ENCODE measurements around the gene ATXN7L1. TPM values are rescaled to one million over a fixed set of nuclear protein-coding genes. Genes with fewer than 3 reads are reported as not detected.

ATXN7L1 gene
- total RNA-seq, 1 experiment from 2014 or later, result 38.5 TPM

DNA sequence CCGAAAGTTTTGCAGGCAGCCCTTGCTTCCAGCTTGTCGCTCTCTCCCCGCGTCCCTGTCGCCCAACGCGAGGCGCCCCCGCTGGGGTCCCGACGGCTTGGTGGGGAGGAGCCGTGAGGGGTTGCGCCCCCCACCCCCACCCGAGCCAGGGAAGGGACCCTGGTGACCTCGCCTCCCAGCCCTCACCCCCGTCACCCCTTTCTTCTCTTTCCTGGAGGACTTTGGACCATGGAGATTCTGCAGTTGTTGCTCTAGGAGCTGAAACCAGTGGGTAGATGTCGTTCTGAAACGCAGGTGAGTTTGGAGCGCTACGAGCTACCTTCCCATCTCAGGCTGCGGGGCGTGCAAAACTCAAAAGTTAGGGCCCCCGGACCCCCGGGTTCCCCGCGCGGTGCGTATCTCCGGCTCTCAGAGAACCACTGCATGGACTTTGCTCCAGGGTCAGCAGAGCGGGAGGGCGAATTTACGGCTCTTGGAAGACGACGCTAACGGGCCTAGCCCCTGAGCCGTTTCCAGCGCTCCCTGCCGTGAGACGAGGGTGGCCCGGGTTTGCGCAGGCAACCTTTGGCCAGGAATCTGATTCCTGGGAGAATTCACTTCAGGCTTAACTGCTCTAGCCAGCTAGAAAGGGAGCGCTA is 684 bp upstream of the ATXN7L1 start (continued):
- TF ChIP-seq HMGXB4 (CRISPR knock-in tag; IDR thresholded peaks at IDR 0.05), result 0 out of 2 replicates have a peak, but pooled peaks have one; percentile 33
- TF ChIP-seq, protein P1, sequence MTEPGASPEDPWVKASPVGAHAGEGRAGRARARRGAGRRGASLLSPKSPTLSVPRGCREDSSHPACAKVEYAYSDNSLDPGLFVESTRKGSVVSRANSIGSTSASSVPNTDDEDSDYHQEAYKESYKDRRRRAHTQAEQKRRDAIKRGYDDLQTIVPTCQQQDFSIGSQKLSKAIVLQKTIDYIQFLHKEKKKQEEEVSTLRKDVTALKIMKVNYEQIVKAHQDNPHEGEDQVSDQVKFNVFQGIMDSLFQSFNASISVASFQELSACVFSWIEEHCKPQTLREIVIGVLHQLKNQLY (CRISPR knock-in tag; IDR thresholded peaks at IDR 0.05), result no peak
- no peak for TF ChIP-seq ZBTB21 (CRISPR knock-in tag; IDR thresholded peaks at IDR 0.05; ENCODE audit: borderline replicate concordance)
- TF ChIP-seq NR1H2 (CRISPR knock-in tag; IDR thresholded peaks at IDR 0.05), result no peak
- TF ChIP-seq ZNF423 (CRISPR knock-in tag; IDR thresholded peaks at IDR 0.05), result no peak; the same call in 1 of the 2 replicates
- TF ChIP-seq, protein P2, sequence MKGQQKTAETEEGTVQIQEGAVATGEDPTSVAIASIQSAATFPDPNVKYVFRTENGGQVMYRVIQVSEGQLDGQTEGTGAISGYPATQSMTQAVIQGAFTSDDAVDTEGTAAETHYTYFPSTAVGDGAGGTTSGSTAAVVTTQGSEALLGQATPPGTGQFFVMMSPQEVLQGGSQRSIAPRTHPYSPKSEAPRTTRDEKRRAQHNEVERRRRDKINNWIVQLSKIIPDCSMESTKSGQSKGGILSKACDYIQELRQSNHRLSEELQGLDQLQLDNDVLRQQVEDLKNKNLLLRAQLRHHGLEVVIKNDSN (CRISPR knock-in tag; IDR thresholded peaks at IDR 0.05), result no peak
- TF ChIP-seq, protein P3, sequence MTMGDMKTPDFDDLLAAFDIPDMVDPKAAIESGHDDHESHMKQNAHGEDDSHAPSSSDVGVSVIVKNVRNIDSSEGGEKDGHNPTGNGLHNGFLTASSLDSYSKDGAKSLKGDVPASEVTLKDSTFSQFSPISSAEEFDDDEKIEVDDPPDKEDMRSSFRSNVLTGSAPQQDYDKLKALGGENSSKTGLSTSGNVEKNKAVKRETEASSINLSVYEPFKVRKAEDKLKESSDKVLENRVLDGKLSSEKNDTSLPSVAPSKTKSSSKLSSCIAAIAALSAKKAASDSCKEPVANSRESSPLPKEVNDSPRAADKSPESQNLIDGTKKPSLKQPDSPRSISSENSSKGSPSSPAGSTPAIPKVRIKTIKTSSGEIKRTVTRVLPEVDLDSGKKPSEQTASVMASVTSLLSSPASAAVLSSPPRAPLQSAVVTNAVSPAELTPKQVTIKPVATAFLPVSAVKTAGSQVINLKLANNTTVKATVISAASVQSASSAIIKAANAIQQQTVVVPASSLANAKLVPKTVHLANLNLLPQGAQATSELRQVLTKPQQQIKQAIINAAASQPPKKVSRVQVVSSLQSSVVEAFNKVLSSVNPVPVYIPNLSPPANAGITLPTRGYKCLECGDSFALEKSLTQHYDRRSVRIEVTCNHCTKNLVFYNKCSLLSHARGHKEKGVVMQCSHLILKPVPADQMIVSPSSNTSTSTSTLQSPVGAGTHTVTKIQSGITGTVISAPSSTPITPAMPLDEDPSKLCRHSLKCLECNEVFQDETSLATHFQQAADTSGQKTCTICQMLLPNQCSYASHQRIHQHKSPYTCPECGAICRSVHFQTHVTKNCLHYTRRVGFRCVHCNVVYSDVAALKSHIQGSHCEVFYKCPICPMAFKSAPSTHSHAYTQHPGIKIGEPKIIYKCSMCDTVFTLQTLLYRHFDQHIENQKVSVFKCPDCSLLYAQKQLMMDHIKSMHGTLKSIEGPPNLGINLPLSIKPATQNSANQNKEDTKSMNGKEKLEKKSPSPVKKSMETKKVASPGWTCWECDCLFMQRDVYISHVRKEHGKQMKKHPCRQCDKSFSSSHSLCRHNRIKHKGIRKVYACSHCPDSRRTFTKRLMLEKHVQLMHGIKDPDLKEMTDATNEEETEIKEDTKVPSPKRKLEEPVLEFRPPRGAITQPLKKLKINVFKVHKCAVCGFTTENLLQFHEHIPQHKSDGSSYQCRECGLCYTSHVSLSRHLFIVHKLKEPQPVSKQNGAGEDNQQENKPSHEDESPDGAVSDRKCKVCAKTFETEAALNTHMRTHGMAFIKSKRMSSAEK (CRISPR knock-in tag; IDR thresholded peaks at IDR 0.05; ENCODE audit: borderline replicate concordance), result no peak
- TF ChIP-seq E2F1 (CRISPR knock-in tag; IDR thresholded peaks at IDR 0.05), result no peak
- no peak for TF ChIP-seq CTCF (IDR thresholded peaks at IDR 0.05)

GRCh38 chr7:105875505-105875904 is 894 bp downstream of the ATXN7L1 start:
- H3K27ac Mint-ChIP-seq, result peak overlapping the region; percentile 99
- ATAC-seq (no peak), DNase-seq (ENCODE audit: low spot score) (no peak)
- H3K4me1 Mint-ChIP-seq, result peaks cover 60% of the 10 kb centered on the region
- H3K36me3 Mint-ChIP-seq, result peaks cover 34% of the 10 kb centered on the region
- peaks cover 10% of the 10 kb centered on the region for H3K27me3 Mint-ChIP-seq (ENCODE audit: low read depth)
- H3K9me3 Mint-ChIP-seq, result peaks cover 8% of the 10 kb centered on the region
- CTCF ChIA-PET, result no interaction called here
- POLR2A ChIA-PET, result no interaction called here
- H3K4me3 Mint-ChIP-seq, result peak overlapping the region; percentile 98
- no peak for TF ChIP-seq ERG (CRISPR knock-in tag; IDR thresholded peaks at IDR 0.05)
- TF ChIP-seq SMAD3 (CRISPR knock-in tag; IDR thresholded peaks at IDR 0.05; ENCODE audit: borderline replicate concordance), result no peak
- no peak for TF ChIP-seq TEAD1 (CRISPR knock-in tag; IDR thresholded peaks at IDR 0.05)
- no peak for TF ChIP-seq JAZF1 (CRISPR knock-in tag; IDR thresholded peaks at IDR 0.05)
- TF ChIP-seq NFE2L1 (CRISPR knock-in tag; IDR thresholded peaks at IDR 0.05), result no peak
- TF ChIP-seq, protein P4, sequence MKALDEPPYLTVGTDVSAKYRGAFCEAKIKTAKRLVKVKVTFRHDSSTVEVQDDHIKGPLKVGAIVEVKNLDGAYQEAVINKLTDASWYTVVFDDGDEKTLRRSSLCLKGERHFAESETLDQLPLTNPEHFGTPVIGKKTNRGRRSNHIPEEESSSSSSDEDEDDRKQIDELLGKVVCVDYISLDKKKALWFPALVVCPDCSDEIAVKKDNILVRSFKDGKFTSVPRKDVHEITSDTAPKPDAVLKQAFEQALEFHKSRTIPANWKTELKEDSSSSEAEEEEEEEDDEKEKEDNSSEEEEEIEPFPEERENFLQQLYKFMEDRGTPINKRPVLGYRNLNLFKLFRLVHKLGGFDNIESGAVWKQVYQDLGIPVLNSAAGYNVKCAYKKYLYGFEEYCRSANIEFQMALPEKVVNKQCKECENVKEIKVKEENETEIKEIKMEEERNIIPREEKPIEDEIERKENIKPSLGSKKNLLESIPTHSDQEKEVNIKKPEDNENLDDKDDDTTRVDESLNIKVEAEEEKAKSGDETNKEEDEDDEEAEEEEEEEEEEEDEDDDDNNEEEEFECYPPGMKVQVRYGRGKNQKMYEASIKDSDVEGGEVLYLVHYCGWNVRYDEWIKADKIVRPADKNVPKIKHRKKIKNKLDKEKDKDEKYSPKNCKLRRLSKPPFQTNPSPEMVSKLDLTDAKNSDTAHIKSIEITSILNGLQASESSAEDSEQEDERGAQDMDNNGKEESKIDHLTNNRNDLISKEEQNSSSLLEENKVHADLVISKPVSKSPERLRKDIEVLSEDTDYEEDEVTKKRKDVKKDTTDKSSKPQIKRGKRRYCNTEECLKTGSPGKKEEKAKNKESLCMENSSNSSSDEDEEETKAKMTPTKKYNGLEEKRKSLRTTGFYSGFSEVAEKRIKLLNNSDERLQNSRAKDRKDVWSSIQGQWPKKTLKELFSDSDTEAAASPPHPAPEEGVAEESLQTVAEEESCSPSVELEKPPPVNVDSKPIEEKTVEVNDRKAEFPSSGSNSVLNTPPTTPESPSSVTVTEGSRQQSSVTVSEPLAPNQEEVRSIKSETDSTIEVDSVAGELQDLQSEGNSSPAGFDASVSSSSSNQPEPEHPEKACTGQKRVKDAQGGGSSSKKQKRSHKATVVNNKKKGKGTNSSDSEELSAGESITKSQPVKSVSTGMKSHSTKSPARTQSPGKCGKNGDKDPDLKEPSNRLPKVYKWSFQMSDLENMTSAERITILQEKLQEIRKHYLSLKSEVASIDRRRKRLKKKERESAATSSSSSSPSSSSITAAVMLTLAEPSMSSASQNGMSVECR (CRISPR knock-in tag; IDR thresholded peaks at IDR 0.05; ENCODE audit: borderline replicate concordance), result no peak
- TF ChIP-seq TCF7 (CRISPR knock-in tag; IDR thresholded peaks at IDR 0.05; ENCODE audit: low read depth), result no peak
- TF ChIP-seq SMAD4 (CRISPR knock-in tag; IDR thresholded peaks at IDR 0.05), result no peak
- TF ChIP-seq ZNF671 (CRISPR knock-in tag; IDR thresholded peaks at IDR 0.05), result no peak
